ENCODE measurements around the gene GNAS.
A peak's percentile ranks its signal among the peaks of the same experiment; 100 is the strongest.

GRCh38 chr20:58829531-58829941 lies 23.0 kb upstream of the GNAS start:
- peak in 2 of 3 experiments; percentile 6 to 43 for TF ChIP-seq CTCF (optimal IDR thresholded peaks at IDR 0.05 in 1 of 3, IDR thresholded peaks at IDR 0.05 in 1 of 3, conservative IDR thresholded peaks at IDR 0.05 in 1 of 3; ENCODE audit: extremely low read depth in 1 of 3, insufficient read depth in 2 of 3, low read length in 3 of 3)
- TF ChIP-seq EZH2 (IDR thresholded peaks at IDR 0.05; ENCODE audit: low read length): no peak

All from keratinocyte (primary cell).